ENCODE data around the gene BABAM2. TPM values are rescaled to one million over a fixed set of nuclear protein-coding genes. Genes with fewer than 3 reads are reported as not detected.
A peak's percentile ranks its signal among the peaks of the same experiment; 100 is the strongest.

The BABAM2 gene
- total RNA-seq, 2 experiments from 2014 or later, result 41.9 to 49.7 TPM

DNA sequence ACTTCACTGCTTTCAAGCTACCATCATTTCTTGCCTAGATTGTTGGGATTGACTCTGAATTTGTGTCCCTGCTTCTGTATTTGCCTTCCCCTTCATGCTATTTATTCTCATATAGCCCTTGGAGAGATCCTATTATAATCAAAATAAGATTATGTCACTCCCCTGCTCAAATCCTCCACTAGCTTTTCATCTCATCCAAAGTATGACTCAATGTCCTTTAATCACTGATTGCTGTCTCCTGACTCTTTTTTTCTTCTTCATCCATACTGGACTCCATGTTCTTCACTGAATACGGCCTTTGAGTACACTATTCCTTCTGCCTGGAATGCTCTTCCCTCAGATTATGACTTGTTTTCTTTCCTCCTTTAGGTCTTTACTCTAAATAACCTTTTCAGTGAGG is 5.3 kb upstream of the BABAM2 start:
- CTCF ChIA-PET, result no interaction called here
- POLR2A ChIA-PET, result no interaction called here
- no peak overlapping the region for H3K27ac Mint-ChIP-seq
- no peak overlapping the region for H3K4me3 Mint-ChIP-seq
- no peaks in the 10 kb centered on the region for H3K27me3 Mint-ChIP-seq
- no peaks in the 10 kb centered on the region for H3K36me3 Mint-ChIP-seq (ENCODE audit: low read depth)
- DNase-seq, result no peak
- H3K9me3 Mint-ChIP-seq, result peaks cover 6% of the 10 kb centered on the region
- peaks cover 18% of the 10 kb centered on the region for H3K4me1 Mint-ChIP-seq

- POLR2A ChIA-PET, result no interaction called here
- no peaks in the 10 kb centered on the region for H3K36me3 Mint-ChIP-seq (ENCODE audit: low read depth)
- no peak overlapping the region for H3K4me3 Mint-ChIP-seq
- no peaks in the 10 kb centered on the region for H3K27me3 Mint-ChIP-seq
- H3K27ac Mint-ChIP-seq, result no peak overlapping the region
- H3K4me1 Mint-ChIP-seq, result peaks cover 20% of the 10 kb centered on the region
- peaks cover 3% of the 10 kb centered on the region for H3K9me3 Mint-ChIP-seq
- DNase-seq, result no peak
- CTCF ChIA-PET, result no interaction called here
These were observed 4.9 kb upstream of the BABAM2 start for GRCh38 chr2:27885661-27886060.

GRCh38 chr2:27886322-27886721 is 4.2 kb upstream of the BABAM2 start:
- no peak overlapping the region for H3K27ac Mint-ChIP-seq
- H3K4me1 Mint-ChIP-seq, result peaks cover 25% of the 10 kb centered on the region
- H3K4me3 Mint-ChIP-seq, result no peak overlapping the region
- H3K36me3 Mint-ChIP-seq (ENCODE audit: low read depth), result no peaks in the 10 kb centered on the region
- H3K27me3 Mint-ChIP-seq, result peaks cover 2% of the 10 kb centered on the region
- peaks cover 3% of the 10 kb centered on the region for H3K9me3 Mint-ChIP-seq
- DNase-seq, result no peak
- CTCF ChIA-PET, result no interaction called here
- POLR2A ChIA-PET, result no interaction called here

DNA sequence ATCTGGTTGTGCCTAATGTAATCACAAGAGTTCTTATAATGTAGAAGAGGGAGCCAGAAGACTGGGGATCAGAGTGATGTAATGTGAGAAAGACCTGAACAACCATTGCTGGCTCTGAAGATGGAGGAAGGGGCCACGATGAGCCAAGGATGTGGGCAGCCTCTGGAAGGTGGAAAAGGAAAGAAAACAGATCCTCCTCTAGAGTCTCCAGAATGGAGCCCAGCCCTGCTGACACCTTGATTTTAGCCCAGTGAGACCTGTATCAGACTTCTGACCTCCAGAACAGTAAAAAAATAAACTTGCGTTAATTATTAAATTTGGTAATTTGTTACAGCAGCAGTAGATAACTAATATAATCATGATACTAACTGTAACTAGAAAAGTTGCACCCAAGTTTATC is 3.4 kb upstream of the BABAM2 start:
- H3K27ac Mint-ChIP-seq, result no peak overlapping the region
- H3K9me3 Mint-ChIP-seq, result no peaks in the 10 kb centered on the region
- DNase-seq, result no peak
- CTCF ChIA-PET, result no interaction called here
- peaks cover 2% of the 10 kb centered on the region for H3K27me3 Mint-ChIP-seq
- H3K4me3 Mint-ChIP-seq, result no peak overlapping the region
- POLR2A ChIA-PET, result no interaction called here
- peaks cover under 1% of the 10 kb centered on the region for H3K36me3 Mint-ChIP-seq (ENCODE audit: low read depth)
- peaks cover 33% of the 10 kb centered on the region for H3K4me1 Mint-ChIP-seq

GRCh38 chr2:27887830-27888229 is 2.7 kb upstream of the BABAM2 start:
- Mint-ChIP-seq H3K27ac (no peak overlapping the region), H3K27me3 (peaks cover 2% of the 10 kb centered on the region), H3K9me3 (no peaks in the 10 kb centered on the region), H3K36me3 (ENCODE audit: low read depth) (peaks cover 2% of the 10 kb centered on the region), H3K4me3 (no peak overlapping the region), H3K4me1 (peaks cover 40% of the 10 kb centered on the region)
- DNase-seq, result no peak
- POLR2A ChIA-PET, result interaction anchor here (0.6 kb wide), 1 partner anchor 150 kb away, joined by 8 read pairs; no protein-coding TSS in a partner anchor
- CTCF ChIA-PET, result interaction anchor here (0.7 kb wide), 1 partner anchor 151 kb away, joined by 5 read pairs; no protein-coding TSS in a partner anchor

DNA sequence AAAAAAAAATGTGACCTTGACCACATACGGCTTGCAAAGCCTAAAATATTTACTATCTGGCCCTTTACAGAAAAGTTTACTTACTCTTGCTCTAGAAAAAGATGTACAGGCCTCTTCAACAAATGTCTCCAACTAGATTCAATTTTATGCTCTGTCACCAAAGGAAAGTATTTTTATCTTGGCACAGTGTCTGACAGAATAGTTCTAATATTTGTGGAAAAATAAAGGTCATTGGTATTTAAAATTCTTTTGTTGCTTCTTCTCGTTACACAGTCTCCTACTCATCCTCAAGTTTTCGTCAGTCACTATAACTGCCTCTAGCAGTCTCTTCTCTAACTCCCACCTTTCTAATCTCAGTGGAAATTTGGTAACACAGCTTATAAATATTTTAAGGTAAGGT is 1.7 kb upstream of the BABAM2 start:
- ChIA-PET POLR2A (interaction anchor here (0.6 kb wide), 1 partner anchor 1533 kb away, joined by 4 read pairs; no protein-coding TSS in a partner anchor), CTCF (no interaction called here)
- Mint-ChIP-seq H3K9me3 (no peaks in the 10 kb centered on the region), H3K27ac (no peak overlapping the region), H3K4me1 (peaks cover 45% of the 10 kb centered on the region), H3K4me3 (no peak overlapping the region), H3K27me3 (peaks cover 2% of the 10 kb centered on the region), H3K36me3 (ENCODE audit: low read depth) (peaks cover 2% of the 10 kb centered on the region)
- DNase-seq, result no peak

GRCh38 chr2:27889774-27890145 is 769 bp upstream of the BABAM2 start:
- peaks cover 2% of the 10 kb centered on the region for H3K27me3 Mint-ChIP-seq
- peaks cover 54% of the 10 kb centered on the region for H3K4me1 Mint-ChIP-seq
- H3K4me3 Mint-ChIP-seq, result peak overlapping the region; percentile 92

GRCh38 chr2:27890924-27891672 is 569 bp downstream of the BABAM2 start:
- ChIA-PET POLR2A (no interaction called here), CTCF (interaction anchor here (1.3 to 1.4 kb wide), 3 partner anchors 11 to 500 kb away, joined by 3 to 6 read pairs (median 4); no protein-coding TSS in a partner anchor)
- H3K4me3 Mint-ChIP-seq, result peak overlapping the region; percentile 92
- H3K27ac Mint-ChIP-seq, result peak overlapping the region; percentile 98
- H3K27me3 Mint-ChIP-seq, result peaks cover 2% of the 10 kb centered on the region
- H3K36me3 Mint-ChIP-seq (ENCODE audit: low read depth), result peaks cover 24% of the 10 kb centered on the region
- peaks cover 56% of the 10 kb centered on the region for H3K4me1 Mint-ChIP-seq
- DNase-seq, result peak; percentile 93
- H3K9me3 Mint-ChIP-seq, result no peaks in the 10 kb centered on the region

More at GRCh38 chr2:27889774-27890145, 769 bp upstream of the BABAM2 start:
- no peak for DNase-seq
- no peaks in the 10 kb centered on the region for H3K9me3 Mint-ChIP-seq
- peaks cover 11% of the 10 kb centered on the region for H3K36me3 Mint-ChIP-seq (ENCODE audit: low read depth)
- ChIA-PET CTCF (interaction anchor here (1.3 to 1.4 kb wide), 4 partner anchors 10 to 502 kb away, joined by 3 to 6 read pairs (median 5); no protein-coding TSS in a partner anchor), POLR2A (no interaction called here)
- peak overlapping the region; percentile 98 for H3K27ac Mint-ChIP-seq

GRCh38 chr2:27891673-27892105 is 1.2 kb downstream of the BABAM2 start:
- POLR2A ChIA-PET, result no interaction called here
- H3K4me3 Mint-ChIP-seq, result peak overlapping the region; percentile 92

GRCh38 chr2:27893006-27893405 is 2.5 kb downstream of the BABAM2 start:
- no peak overlapping the region for H3K27ac Mint-ChIP-seq

More at GRCh38 chr2:27891673-27892105, 1.2 kb downstream of the BABAM2 start:
- CTCF ChIA-PET, result no interaction called here
- Mint-ChIP-seq H3K9me3 (no peaks in the 10 kb centered on the region), H3K27me3 (peaks cover 2% of the 10 kb centered on the region), H3K27ac (peak overlapping the region; percentile 98), H3K36me3 (ENCODE audit: low read depth) (peaks cover 30% of the 10 kb centered on the region), H3K4me1 (peaks cover 60% of the 10 kb centered on the region)
- DNase-seq, result no peak

DNA sequence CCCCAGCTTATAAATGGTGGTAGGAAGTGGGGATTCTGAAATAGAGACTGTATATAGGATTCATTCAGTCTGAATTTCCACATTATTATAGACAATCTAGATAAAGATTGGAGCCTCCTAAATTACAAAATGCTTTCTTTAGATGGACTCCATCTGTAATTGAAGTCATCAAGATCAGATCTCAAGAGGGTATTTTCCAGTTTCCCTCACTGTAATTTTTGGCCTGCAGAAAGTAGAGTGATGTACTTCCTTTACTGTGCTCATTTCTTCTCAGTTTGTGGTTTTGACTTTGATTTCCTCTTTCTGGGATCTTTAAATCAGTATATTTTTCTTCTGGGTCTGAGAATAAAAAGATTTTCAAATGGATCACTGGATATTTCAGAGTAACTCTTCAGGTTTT is 7.2 kb downstream of the BABAM2 start:
- peaks cover 65% of the 10 kb centered on the region for H3K36me3 Mint-ChIP-seq (ENCODE audit: low read depth)
- H3K9me3 Mint-ChIP-seq, result no peaks in the 10 kb centered on the region
- no peak for DNase-seq
- H3K27ac Mint-ChIP-seq, result no peak overlapping the region
- POLR2A ChIA-PET, result no interaction called here
- peaks cover 50% of the 10 kb centered on the region for H3K4me1 Mint-ChIP-seq
- H3K4me3 Mint-ChIP-seq, result no peak overlapping the region
- CTCF ChIA-PET, result no interaction called here
- H3K27me3 Mint-ChIP-seq, result no peaks in the 10 kb centered on the region

More at GRCh38 chr2:27893006-27893405, 2.5 kb downstream of the BABAM2 start:
- Mint-ChIP-seq H3K4me1 (peaks cover 73% of the 10 kb centered on the region), H3K36me3 (ENCODE audit: low read depth) (peaks cover 43% of the 10 kb centered on the region), H3K9me3 (no peaks in the 10 kb centered on the region), H3K27me3 (peaks cover 2% of the 10 kb centered on the region), H3K4me3 (no peak overlapping the region)
- CTCF ChIA-PET, result interaction anchor here (1.1 to 1.2 kb wide), 3 partner anchors 18 to 209 kb away, joined by 3 read pairs; no protein-coding TSS in a partner anchor
- no peak for DNase-seq
- POLR2A ChIA-PET, result no interaction called here

DNA sequence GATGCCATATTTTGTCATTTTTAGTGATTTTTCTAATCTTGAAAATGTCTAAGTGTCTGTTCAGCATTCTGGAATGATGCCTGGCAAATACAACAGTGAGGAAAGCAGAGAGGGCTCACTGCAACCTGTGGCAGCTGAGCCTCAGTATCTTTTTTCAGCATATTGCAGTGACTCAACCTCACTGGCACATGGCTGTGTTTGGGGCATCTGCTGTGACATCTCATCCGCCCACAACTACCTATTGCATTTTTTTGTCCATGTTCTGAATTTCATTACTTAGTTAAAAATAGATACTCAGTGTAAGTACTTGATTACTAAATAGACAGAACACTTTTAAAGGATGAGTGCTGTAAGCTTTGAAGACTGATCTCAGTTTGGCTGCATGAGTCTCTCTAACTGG is 10.7 kb downstream of the BABAM2 start:
- Mint-ChIP-seq H3K9me3 (no peaks in the 10 kb centered on the region), H3K36me3 (ENCODE audit: low read depth) (peaks cover 69% of the 10 kb centered on the region), H3K27me3 (no peaks in the 10 kb centered on the region), H3K27ac (no peak overlapping the region), H3K4me1 (peaks cover 38% of the 10 kb centered on the region), H3K4me3 (no peak overlapping the region)
- ChIA-PET POLR2A (interaction anchor here (0.6 kb wide), 1 partner anchor 301 kb away, joined by 3 read pairs; no protein-coding TSS in a partner anchor), CTCF (no interaction called here)
- no peak for DNase-seq

GRCh38 chr2:27902098-27902497 is 11.6 kb downstream of the BABAM2 start:
- DNase-seq, result no peak
- peaks cover 29% of the 10 kb centered on the region for H3K4me1 Mint-ChIP-seq
- POLR2A ChIA-PET, result no interaction called here
- peaks cover 65% of the 10 kb centered on the region for H3K36me3 Mint-ChIP-seq (ENCODE audit: low read depth)
- no peak overlapping the region for H3K4me3 Mint-ChIP-seq
- CTCF ChIA-PET, result no interaction called here
- no peak overlapping the region for H3K27ac Mint-ChIP-seq
- H3K27me3 Mint-ChIP-seq, result no peaks in the 10 kb centered on the region
- H3K9me3 Mint-ChIP-seq, result no peaks in the 10 kb centered on the region

All from activated CD4-positive, alpha-beta T cell treated with anti-CD3 and anti-CD28 coated beads, Interleukin-2, amount 10 ng/mL, durations not matched to agents 7 days and 5 days (primary cell).